ENCODE results near the gene C11orf16. TPM values are rescaled to one million over a fixed set of nuclear protein-coding genes. Genes with fewer than 3 reads are reported as not detected.
"Not testable (repeated sequence)": the region's sequence is repeated elsewhere in the genome, so short reads cannot be mapped to it uniquely, and the experiment has no call there.

Gene C11orf16
- total RNA-seq, 1 donor from 2014 or later: not detected

DNA sequence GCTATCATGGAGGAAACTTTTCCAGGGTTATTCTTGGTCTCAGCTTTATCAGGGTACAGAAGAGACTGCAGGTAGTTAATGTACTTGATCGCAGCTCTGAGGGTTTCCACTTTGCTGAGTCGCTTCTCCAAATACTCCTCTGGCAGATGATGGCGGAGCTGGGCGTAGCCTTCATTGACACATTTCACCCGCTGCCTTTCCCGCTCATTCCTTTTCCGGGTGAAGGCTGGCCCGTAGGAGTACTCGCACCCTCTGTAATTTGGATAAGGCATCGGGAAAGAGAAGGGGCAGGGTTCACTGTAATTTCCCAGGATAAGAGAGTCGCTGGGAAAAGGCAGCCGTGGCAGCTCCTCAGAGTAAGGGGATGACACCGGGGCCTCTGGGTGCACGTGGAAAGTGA is 4.9 kb upstream of the C11orf16 start:
- intact Hi-C loops (cut with micrococcal nuclease): no loop called here

DNA sequence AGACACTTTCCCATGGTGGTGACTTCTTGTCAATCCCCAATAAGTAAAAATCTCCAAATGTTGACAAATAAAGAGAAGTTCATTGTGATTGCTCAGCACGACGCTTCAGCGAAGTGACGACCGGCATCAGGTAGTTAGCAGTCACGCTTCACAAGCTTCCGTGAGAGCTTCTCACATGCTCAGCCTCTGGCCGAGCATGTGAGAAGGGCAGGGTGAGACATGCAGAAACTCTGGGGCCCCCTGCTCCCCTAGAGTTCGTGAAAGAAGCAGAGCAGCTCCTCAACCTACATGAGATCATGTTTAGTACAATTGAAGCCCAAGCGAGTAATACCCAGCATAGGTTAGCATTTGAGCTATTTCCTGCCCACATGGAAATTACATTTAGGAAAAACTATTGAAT is 4.4 kb upstream of the C11orf16 start:
- intact Hi-C loops (cut with micrococcal nuclease): no loop called here

DNA sequence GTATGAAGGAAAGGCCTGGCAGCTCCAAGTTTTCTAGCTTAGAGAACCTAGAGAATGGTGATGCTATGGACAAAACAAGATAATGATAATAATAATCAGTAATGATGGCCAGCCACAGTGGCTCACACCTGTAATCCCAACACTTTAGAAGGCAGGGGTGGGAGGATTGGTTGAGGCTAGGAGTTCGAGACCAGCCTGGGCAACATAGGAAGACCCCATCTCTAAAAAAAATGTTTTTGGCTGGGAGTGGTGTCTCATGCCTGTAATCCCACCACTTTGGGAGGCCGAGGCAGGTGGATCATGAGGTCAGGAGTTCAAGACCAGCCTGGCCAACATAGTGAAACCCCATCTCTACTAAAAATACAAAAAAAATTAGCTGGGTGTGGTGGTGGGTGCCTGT is 3.0 kb upstream of the C11orf16 start:
- intact Hi-C loops (cut with micrococcal nuclease): not testable (repeated sequence)

DNA sequence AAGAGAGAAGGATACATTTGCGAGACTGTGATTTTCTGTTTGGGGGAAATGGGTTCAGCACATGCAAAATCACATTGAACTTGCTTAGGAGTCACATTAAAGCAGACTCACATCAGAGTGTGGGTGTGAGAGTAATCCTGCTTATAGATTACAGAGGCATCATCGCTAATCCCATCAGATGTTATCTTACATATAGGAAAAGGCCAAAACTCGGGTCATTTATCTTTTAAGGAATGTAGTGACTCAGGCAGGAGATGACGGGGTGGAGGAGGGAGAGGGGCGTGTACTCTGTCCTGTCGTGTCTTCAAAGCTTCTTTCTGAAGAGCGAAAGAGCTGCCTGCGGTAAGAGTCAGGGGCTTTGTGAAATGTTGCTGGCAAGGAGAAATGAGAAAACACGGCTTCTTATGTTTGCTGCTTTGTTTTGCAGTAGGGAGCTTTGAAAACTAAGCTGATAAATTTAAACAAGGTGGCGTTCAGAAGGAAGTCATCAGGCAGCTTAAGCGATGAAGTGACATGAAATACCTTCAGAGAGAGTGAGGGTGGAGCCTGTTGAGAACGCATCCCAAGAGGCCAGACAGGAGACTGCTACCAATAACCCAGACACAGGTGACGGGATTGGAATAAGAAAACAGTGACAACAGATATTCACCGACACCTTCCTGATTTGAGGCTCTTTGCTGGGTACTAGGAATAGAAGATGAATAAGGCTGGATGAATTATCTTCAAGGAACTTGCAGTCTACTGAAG is 2.2 kb upstream of the C11orf16 start:
- intact Hi-C loops (cut with micrococcal nuclease): no loop called here

DNA sequence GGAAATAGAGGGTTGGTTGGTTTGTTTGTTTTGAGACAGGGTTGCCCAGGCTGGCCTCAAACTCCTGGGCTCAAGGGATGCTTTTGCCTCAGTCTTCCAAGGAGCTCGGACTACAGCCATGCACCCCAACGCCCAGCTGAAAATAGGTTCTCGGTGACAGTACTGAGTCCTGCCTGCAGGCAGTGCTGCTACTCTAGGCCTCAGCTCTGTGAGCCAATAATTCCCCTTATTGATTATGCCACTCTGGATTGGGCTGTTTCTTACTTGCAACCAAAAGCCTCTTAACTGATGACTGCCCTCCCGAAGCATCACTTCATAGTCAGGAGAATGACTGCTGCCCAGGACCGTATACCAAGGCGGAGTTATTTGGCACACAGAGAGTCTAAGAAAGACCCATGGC is 1.2 kb upstream of the C11orf16 start:
- intact Hi-C loops (cut with micrococcal nuclease): no loop called here

DNA sequence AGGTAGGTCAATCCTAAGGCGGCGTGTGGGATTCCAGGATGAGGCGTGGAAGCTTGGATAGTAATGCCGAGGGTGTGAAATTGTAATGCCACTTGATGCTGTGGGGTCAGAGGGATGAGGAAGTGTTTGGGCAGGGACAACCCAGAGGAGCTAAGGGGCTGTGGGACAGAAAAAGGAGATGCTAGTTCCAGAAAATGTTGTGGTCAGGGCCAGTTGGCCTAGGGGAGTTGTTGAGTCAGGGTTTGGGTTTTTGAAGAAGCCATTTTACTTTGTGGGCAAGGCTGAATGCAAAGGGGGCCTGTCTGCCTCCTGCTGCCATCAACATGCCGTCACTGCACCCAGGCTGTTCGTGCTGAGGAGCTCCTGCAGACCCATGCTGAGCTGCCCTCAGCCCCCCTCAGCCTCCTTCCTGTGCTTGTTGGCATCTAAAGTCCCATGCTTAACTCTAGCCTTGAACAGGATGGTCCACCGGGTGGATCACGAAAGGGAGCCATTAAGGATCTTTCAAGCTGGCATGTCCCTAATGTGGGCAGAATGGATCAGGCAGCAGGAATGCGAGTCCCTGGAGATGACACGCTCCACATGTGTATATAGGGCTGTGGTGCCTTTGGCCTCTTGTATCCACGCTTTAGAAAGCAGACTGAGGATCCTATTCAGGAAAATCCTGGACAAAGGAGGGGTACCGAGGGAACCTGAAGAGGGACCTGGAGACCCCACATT is 2.1 kb downstream of the C11orf16 start:
- intact Hi-C loops (cut with micrococcal nuclease): no loop called here

DNA sequence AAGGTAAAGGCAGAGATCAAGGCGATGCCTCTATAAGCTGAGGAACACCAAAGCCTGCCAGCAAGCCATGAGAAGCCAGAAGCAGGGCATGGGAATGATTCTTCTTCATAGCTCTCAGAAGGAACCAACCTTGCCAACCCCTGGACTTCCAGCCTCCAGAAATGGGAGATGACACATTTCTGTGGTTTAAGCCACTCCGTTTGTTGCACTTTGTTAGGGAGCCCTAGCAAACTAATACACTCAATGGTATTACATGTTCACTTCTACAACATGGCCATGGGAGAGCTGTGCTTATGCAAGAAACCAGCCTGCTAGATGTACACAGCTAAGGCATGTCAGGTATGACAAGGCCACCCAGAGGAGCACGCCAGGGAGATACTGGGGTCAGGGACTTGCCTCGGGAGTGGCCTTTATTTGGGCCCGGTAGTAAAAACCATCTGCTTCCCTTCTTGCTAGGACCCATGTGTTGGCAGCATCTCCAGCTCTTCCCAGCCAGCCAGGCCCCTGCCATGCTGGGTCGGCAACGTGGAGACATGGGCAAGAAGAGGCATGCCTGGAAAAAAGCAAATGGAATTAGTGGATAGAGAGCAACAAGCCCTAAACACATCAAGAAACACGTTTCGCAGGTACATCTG is 3.6 kb downstream of the C11orf16 start:
- intact Hi-C loops (cut with micrococcal nuclease): no loop called here

DNA sequence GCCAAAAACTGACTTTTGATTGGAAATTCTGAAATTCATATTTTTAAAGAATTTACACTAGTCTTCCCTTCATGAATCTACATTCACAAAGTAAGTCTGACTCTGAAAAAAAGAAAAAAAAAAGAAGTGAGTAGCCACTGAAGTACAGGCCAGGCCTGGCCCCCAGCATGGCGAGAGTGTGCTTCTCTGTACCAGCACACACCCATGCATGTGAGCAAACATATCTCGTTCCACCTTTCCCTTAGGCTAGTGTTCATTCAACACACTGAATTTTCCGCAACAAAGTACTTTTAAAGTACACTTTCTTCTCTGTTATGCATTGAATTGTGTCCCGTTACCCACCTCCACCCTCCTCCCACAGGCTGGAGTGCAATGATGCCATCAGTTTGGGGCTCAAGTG is 4.5 kb downstream of the C11orf16 start:
- intact Hi-C loops (cut with micrococcal nuclease): no loop called here

DNA sequence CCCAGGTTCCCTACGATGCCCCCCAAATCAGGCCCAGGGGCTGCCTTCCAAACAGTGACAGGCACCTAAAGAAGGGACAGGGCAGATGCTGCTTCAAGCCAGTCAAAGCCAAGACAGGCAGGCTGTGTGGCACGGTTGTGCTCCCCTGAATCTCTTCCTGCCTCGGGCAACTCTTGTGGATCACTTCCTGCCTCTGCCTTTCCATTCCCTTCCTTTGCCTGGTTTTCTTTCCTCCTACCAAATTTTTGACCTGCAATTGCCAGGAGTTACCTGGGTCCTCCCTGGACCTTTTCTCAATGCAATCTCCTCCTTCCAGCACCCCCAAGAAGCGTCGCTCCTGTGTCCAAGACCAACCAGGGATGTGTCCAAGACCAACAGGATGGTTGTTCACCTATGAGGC is 5.5 kb downstream of the C11orf16 start:
- intact Hi-C loops (cut with micrococcal nuclease): no loop called here

DNA sequence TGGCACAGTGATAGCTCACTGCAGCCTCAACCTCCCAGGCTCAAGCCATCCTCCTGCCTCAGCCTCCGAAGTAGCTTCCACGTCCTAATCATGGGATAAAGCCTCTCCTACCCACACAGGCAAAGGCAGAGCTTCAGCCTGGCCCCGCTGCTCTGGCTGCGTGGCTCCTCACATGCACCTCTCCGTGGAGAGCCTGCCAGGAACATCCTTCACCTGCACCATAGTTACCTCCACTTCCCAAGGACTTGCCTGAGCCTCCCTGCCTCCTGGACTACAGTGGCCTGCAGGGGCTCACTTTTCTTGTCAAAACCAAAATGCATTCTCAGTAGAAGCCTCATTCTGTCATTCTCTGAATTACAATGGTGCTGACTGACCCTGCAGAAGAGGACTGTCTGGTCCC is 6.5 kb downstream of the C11orf16 start:
- intact Hi-C loops (cut with micrococcal nuclease): no loop called here

DNA sequence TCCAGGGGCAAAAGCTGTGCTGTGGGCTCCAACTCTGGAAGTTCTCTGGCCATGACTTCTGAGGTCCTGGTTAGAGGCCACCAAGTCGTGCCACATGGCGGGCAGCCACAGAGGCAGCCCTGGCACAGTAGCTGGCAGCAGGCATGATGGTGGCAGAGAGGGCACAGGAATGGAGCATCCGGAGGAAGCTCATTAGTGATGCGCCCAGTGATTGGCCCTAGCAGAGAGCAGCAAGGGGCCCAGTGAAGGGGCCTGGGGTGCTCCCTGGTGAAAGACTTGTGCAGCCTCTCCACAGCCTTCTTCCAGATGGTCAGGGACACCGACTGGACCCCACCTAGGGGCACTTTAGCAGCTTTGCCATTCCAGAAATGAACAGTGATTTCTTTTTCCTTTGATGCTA is 7.0 kb downstream of the C11orf16 start:
- intact Hi-C loops (cut with micrococcal nuclease): no loop called here

DNA sequence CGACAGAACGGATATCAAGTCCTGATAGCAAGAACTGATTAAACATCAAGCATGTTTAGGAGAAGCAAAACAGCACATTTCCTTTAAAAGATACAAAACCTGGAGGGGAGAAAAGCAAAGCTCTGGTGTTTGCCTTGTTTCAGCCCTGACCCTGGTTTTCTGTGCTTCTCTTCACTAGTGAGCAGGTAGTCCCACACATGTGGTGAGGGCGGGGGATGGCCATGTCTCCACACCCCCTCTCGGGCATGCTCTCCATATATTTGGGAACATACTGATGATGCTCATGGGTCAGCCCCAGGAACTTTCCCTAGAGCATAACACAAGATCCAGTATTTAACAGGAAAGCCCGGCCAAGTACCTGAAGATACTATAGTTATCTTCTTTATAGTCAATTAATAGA is 10.1 kb downstream of the C11orf16 start:
- intact Hi-C loops (cut with micrococcal nuclease): no loop called here

DNA sequence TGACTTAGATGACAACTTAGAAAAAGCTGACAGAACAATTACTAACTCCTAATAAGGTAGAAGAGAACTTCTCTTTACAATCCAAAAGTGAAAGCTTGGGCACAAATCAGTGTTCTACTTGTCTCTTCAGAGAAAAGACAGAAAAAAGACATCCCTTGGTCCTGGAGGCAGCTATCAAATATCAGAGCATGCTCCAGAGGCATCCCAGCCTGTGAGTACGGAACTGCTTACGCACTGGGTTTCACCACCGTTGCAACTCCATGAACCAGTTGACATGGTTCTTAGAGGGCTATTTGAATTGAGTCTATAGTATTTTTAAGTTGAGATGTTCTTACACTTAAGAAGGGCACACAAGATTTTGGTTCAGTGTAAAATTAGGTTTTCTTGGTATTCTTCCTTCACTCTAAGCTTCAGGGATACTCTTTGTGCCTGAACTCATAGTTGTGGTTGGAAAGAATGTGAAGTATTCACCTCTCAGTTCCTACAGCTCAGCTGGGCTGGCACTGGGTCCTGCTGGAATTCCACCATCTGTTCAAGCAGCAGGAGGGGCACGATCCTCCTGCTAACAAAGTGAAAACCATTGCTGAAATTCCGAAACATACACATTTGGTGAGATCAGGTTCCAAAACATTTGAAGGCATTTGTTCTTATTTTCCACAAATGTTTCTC is 15.5 kb downstream of the C11orf16 start:
- intact Hi-C loops (cut with micrococcal nuclease): loop anchor here (10.0 kb wide), 2 partner anchors 468 to 838 kb away; partner anchors contain the start of gene IPO7

DNA sequence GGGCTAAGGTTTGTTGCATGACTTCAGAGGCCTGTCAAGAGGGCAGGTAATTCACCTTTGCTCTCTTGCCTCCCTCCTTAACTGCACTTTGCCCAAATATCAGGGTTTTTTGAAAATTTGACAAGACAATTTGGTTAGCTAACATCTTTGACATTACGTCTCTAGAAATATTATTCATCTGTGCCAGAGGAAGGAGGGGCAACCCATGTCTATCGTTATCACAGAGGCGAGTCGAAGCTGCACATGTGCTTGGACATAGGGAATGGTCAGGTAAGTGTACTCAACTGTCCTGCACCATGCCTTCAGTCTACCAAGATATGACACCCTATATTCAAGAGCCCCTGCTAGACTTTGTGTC is 18.1 kb downstream of the C11orf16 start:
- intact Hi-C loops (cut with micrococcal nuclease): loop anchor here (1.0 to 10.0 kb wide), 6 partner anchors 45 to 840 kb away; partner anchors contain the start of genes IPO7 and NRIP3

DNA sequence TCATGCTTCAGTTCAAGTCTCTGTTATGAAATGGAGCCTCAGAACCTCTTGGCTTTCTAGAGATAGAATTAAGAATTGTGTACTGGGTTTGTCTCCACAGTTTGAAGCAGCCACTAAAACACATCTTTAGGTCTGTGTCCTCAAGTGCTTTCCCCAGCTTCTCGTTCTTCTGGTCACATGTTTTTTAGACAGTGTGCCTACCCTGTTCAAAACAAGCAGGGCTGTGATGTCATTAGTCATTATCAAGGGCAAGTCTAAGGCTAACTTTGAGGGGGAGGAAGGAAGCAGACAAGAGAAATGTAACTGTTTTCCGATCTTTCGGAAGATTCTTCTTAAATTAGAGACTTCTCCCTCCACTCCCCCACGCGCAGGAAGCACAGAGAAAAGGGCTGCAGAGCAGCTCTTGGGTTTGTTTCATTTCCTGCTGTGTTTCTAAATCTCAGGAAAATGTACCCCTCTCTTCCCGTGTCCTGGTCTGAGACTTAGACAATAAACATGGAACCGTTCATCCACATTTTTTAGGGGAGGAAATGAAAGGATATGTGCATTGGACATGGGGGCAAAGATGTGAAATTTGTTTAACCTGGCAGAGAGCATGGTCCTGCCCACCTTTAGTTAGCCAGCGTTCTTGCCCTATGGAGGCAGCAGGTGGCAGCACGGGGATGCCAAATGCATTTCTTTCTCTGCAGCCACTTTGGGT is 18.6 kb downstream of the C11orf16 start:
- intact Hi-C loops (cut with micrococcal nuclease): loop anchor here (1.0 to 10.0 kb wide), 6 partner anchors 45 to 841 kb away; partner anchors contain the start of genes IPO7 and NRIP3

DNA sequence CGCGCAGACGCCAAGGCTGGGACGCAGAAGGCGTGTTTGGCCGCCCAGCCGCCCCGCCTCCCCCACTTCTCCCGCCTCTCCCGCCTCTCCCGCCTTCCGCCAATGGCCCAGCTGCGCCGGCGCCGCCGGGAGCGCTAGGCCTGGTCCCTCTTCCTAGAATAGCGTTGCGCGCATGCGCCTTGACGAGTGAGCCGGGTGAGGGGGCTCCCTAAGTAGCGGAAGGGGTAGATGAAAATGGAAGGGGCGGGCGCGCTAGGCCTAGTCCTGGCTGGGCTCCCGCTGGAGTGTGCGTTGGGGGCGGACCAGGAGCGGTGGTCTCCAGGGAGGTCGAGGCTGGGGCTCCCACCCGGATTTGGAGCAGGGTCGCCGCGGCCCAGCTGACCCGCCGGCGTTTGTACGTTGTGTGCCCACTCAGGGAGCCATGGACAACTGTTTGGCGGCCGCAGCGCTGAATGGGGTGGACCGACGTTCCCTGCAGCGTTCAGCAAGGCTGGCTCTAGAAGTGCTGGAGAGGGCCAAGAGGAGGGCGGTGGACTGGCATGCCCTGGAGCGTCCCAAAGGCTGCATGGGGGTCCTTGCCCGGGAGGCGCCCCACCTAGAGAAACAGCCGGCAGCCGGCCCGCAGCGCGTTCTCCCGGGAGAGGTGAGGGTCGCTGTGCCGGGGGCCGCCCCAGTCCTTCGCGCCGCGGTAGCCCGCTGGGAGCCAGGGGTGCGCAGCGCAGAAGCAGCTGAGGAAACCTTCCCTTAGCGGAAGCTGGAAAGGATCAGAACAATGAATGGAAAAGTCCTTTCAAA is 21.5 kb downstream of the C11orf16 start, which contains the start of gene AKIP1:
AKIP1 (plus strand) TSS at position 161 of the 795 bp plus-strand sequence; CDS start at position 422, 261 bp downstream.
- intact Hi-C loops (cut with micrococcal nuclease): loop anchor here (1.0 to 10.0 kb wide), 6 partner anchors 53 to 844 kb away; partner anchors contain the start of genes IPO7, NRIP3, RPL27A and TMEM9B

DNA sequence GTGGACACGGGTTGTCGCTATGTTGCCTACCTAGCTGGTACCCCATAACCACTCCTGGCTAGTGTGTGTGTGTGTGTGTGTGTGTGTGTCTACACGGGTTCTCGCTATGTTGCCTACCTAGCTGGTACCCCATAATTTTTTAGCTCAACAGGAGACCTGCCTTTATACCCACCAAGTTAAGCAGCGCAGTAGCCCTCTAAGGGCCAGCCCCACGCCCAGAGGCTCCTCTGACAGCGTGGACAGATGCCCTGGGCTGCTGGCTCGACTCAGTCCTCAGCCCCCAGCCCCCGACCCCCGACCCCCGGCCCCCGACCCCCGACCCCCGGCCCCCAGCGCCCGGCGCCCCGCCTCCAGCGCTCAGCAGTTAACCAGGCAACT is 22.1 kb downstream of the C11orf16 start:
- intact Hi-C loops (cut with micrococcal nuclease): loop anchor here (1.0 to 10.0 kb wide), 6 partner anchors 54 to 844 kb away; partner anchors contain the start of genes IPO7, NRIP3, RPL27A and TMEM9B

DNA sequence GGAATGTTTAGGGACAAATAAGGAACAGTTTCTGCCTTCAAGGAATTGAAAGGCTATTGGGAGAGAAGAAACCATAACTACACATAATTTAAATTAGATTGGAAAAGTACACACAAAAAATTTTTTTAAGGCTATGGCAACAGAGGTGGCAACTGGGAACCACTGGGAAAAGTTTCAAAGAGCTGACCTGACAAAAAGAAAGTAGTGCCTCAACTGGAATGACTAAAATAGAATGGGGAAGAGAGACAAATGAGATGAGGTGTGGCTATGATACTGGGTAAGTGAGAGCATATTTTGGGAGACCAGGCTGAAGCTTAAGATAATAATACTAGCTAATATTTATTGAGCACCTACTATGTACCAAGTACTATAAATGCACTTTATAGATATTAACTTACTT is 24.6 kb downstream of the C11orf16 start:
- intact Hi-C loops (cut with micrococcal nuclease): no loop called here

DNA sequence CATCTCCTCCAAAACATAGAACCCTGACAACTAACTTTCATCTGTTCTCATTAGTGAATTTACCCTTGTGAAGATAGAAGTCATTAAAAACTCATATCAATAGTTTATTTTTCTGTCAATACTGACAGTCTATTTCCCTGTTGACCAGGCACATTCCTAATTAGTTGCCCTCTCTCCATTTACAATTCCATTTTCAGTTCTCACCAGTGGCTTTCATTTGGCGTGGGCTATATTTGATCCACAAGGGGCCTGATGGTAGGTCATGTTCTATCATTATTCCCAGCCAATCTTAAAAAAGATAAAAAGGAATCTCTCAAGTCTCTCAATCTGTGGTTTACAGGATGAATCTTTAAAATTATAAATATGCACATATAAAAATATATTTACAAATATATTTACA is 25.6 kb downstream of the C11orf16 start:
- intact Hi-C loops (cut with micrococcal nuclease): no loop called here
